HepG2 (cell line): Measurements from ENCODE around the gene OR6B3. TPM values are rescaled to one million over a fixed set of nuclear protein-coding genes. Genes with fewer than 3 reads are reported as not detected.

ENCODE experiments used
- ATAC-seq: fragments of 200-7000 bp; cut with Tn5 transposase; 3 replicates; pipeline ENCODE4 v1.9.1; 2020; ENCODE audit warnings: mild to moderate bottlenecking, moderate library complexity
- BruUV-seq: library from RNA; stranded (reverse); fragments of 400-500 nt; replicated peaks from 2 replicates; lab custom pipeline; 2021; lab: Mats Ljungman, UMichigan
- CTCF ChIA-PET: fragments of 300-600 bp; formaldehyde crosslinking; extraction: SDS; loops from one replicate; lab custom pipeline; 2021; ENCODE audit warnings: low total read pairs, inconsistent platforms, low intra/inter-chr PET ratio; lab: Yijun Ruan, JAX
- POLR2A ChIA-PET: fragments of 350-600 bp; sonication (Branson Sonifier 250); formaldehyde crosslinking; loops from one replicate; lab custom pipeline; 2020; ENCODE audit warnings: antibody characterized with exemption, inconsistent platforms; lab: Yijun Ruan, JAX
- DNase-seq: peaks from one replicate; pipeline ENCODE4 v3.0.0-alpha.2; 2015; ENCODE audit warnings: low spot score
- FAIRE-seq: peaks from 3 replicates; lab custom pipeline; 2011; peaks lifted over from hg19 to GRCh38; lab: Jason Lieb, UNC
- H2AFZ ChIP-seq: one replicate; pipeline ENCODE4 v1.6.1; 2011; ENCODE audit warnings: low read length, inconsistent platforms
- H3K27ac ChIP-seq: fragments of 300-600 bp; 3 replicates; pipeline ENCODE4 v1.8.0; 2011; ENCODE audit warnings: mixed run types, mild to moderate bottlenecking, mixed read lengths, low read length, inconsistent platforms; ENCODE audit not compliant: insufficient read depth; ENCODE audit errors: extremely low read length
- H3K27me3 ChIP-seq, 2 experiments: fragments of 200-600 bp in 1 of 2; 2 replicates in 1 of 2; 3 replicates in 1 of 2; pipeline versions ENCODE4 v1.6.0 to v1.8.0; 2011; ENCODE audit warnings: low read length in 2 of 2, mild to moderate bottlenecking in 2 of 2, moderate library complexity in 2 of 2, inconsistent platforms in 1 of 2; ENCODE audit not compliant: insufficient read depth in 2 of 2, control insufficient read depth in 1 of 2
- H3K36me3 ChIP-seq, 2 experiments: fragments of 200-600 bp in 1 of 2; replicated peaks in 1 of 2; 2 replicates in 1 of 2; 3 replicates in 1 of 2; pipeline versions ENCODE4 v1.5.1 to v1.8.0; 2011; ENCODE audit warnings: low read length in 2 of 2, inconsistent platforms in 1 of 2; ENCODE audit not compliant: insufficient read depth in 2 of 2, control insufficient read depth in 1 of 2
- H3K4me1 ChIP-seq: 2 replicates; pipeline ENCODE4 v1.5.1; 2012; ENCODE audit warnings: low read length, inconsistent platforms; ENCODE audit not compliant: insufficient read depth
- H3K4me2 ChIP-seq: 2 replicates; pipeline ENCODE4 v1.6.0; 2011; ENCODE audit warnings: low read depth, low read length, inconsistent platforms
- H3K4me3 ChIP-seq, 3 experiments: fragments of 200-600 bp in 1 of 3; sonication (generic), shearing (Covaris generic) in 1 of 3; replicated peaks in 1 of 3; 2 replicates each; pipeline ENCODE4 v1.5.1; 2011 to 2016; ENCODE audit warnings: low read length in 3 of 3, inconsistent platforms in 2 of 3, low read depth in 2 of 3, mild to moderate bottlenecking in 2 of 3, control low read depth in 1 of 3, mixed read lengths in 1 of 3; ENCODE audit not compliant: insufficient read depth in 1 of 3
- H3K79me2 ChIP-seq: one replicate; pipeline ENCODE4 v1.6.1; 2011; ENCODE audit warnings: low read length, inconsistent platforms; ENCODE audit not compliant: insufficient read depth
- H3K9ac ChIP-seq: 2 replicates; pipeline ENCODE4 v1.6.0; 2011; ENCODE audit warnings: mild to moderate bottlenecking, low read depth, low read length, inconsistent platforms; ENCODE audit not compliant: insufficient read depth
- H3K9me3 ChIP-seq: 2 replicates; pipeline ENCODE4 v1.5.1; 2012; ENCODE audit warnings: mild to moderate bottlenecking, low read length
- H4K20me1 ChIP-seq: 2 replicates; pipeline ENCODE4 v1.6.0; 2011; ENCODE audit warnings: inconsistent platforms, mild to moderate bottlenecking, low read length, moderate library complexity; ENCODE audit not compliant: insufficient read depth
- ATF7 ChIP-seq, 2 experiments: fragments of 450-650 bp in 1 of 2; sonication (generic) in 1 of 2; formaldehyde crosslinking in 1 of 2; IDR thresholded peaks; 2 replicates each; pipeline versions ENCODE4 v1.4.0 to v1.6.1; 2016 to 2020; ENCODE audit warnings: antibody characterized with exemption in 1 of 2, mild to moderate bottlenecking in 1 of 2, missing genetic modification reagents in 1 of 2
- FOXO4 ChIP-seq: sonication (generic); formaldehyde crosslinking; conservative IDR thresholded peaks from 2 replicates; pipeline ENCODE4 v1.8.1; 2023; ENCODE audit warnings: missing genetic modification reagents
- MIXL1 ChIP-seq: IDR thresholded peaks from 2 replicates; pipeline ENCODE4 v1.6.1; 2016
- MLXIP ChIP-seq: sonication (generic); formaldehyde crosslinking; IDR thresholded peaks from 2 replicates; pipeline ENCODE4 v1.9.0; 2021; ENCODE audit warnings: missing genetic modification reagents, borderline replicate concordance
- NBN ChIP-seq: fragments of 450-650 bp; conservative IDR thresholded peaks from 2 replicates; pipeline ENCODE4 v1.6.1; 2017
- ZFP36L2 ChIP-seq: sonication (generic); formaldehyde crosslinking; IDR thresholded peaks from 2 replicates; pipeline ENCODE4 v1.4.0; 2020; ENCODE audit warnings: missing genetic modification reagents
- ZNF230 ChIP-seq: sonication (generic); formaldehyde crosslinking; IDR thresholded peaks from 2 replicates; pipeline ENCODE4 v1.4.0; 2020; ENCODE audit warnings: mild to moderate bottlenecking, missing genetic modification reagents
- ZNF564 ChIP-seq: sonication (generic); formaldehyde crosslinking; IDR thresholded peaks from 2 replicates; pipeline ENCODE4 v1.8.1; 2023; ENCODE audit warnings: mild to moderate bottlenecking, missing genetic modification reagents
- WGBS: methylation state at CpG from one replicate; pipeline ENCODE4 v1.1.6; 2017; ENCODE audit warnings: low lambda C conversion rate; 5-methylcytosine and 5-hydroxymethylcytosine counted together
- in situ Hi-C: cut with HindIII; loops from 2 replicates; pipeline ENCODE4 v1.10.0; 2017; ENCODE audit warnings: low pct_unique_long_range_greater_than_20kb; ENCODE audit not compliant: extremely low pct_ligation_motif_present
- intact Hi-C: fragments of 100-400 bp; cut with micrococcal nuclease; formaldehyde crosslinking; loops from one replicate; pipeline ENCODE4 v1.10.0; 2022; ENCODE audit not compliant: unreplicated experiment
- polyA plus RNA-seq, 8 experiments: library from polyadenylated mRNA; depleted of rRNA in 3 of 8; stranded (reverse) in 7 of 8; unstranded in 1 of 8; fragments of >200 nt; fragmentation: Illumina TruSeq in 4 of 8; extraction: Trizol in 4 of 8; gene quantifications; 2 replicates each; pipeline versions ENCODE4 v1.2.1 to v1.2.3, GENCODE V29; 2011 to 2016; ENCODE audit warnings: low read depth in 4 of 8, missing spikeins in 1 of 8, mixed read lengths in 1 of 8; ENCODE audit not compliant: insufficient read depth in 1 of 8
- total RNA-seq, 5 experiments: library from RNA; depleted of rRNA; stranded (reverse); fragments of >200 nt; fragmentation: Illumina TruSeq; extraction: Trizol; gene quantifications; 2 replicates each; pipeline ENCODE4 v1.2.3, GENCODE V29; 2016; ENCODE audit warnings: low read depth in 1 of 5
- TF ChIP-seq, protein P1 (sequence below), 2 experiments: sonication (generic) in 1 of 2; formaldehyde crosslinking in 1 of 2; IDR thresholded peaks; 2 replicates each; pipeline versions ENCODE4 v1.4.0 to v1.6.1; 2016 to 2020; ENCODE audit warnings: borderline replicate concordance in 1 of 2, low read depth in 1 of 2, mild to moderate bottlenecking in 1 of 2, missing genetic modification reagents in 1 of 2
- TF ChIP-seq, protein P2 (sequence below): sonication (generic); formaldehyde crosslinking; IDR thresholded peaks from 2 replicates; pipeline ENCODE4 v1.5.0; 2020; ENCODE audit warnings: mild to moderate bottlenecking, missing genetic modification reagents, moderate library complexity

OR6B3 gene
- total and polyA plus RNA-seq, 2 of the 13 experiments (the other 11 are each of a cell fraction or from before 2014, with no cell fraction given): not detected

DNA sequence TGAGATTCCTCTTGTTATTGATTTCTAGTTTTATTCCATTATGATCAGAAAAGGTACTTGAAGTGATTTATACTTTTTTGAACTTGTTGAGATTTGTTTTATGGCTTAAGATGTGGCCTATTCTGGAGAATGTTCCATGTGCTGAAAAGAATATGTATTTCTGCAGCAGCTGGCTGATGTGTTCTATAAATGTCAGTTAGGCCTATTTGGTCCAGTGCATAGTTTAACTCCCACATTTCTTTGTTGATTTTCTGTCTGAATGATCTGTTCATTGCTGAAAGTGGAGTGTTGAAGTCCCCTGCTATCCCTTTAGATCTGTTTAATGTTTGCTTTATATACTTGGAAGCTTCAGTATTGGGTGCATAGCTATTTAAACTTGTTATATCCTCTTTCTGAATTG lies 16.0 kb downstream of the OR6B3 start (continued):
- TF ChIP-seq ATF7 (IDR thresholded peaks at IDR 0.05) (no peak), ATF7 (CRISPR knock-in tag; IDR thresholded peaks at IDR 0.05) (no peak), MIXL1 (CRISPR knock-in tag) (no peak)
- TF ChIP-seq, all 625 proteins: peak for 0

GRCh38 chr2:240033330-240033678 lies 20.0 kb downstream of the OR6B3 start:
- peaks cover 7 to 42% of the 10 kb centered on the region in 2 experiments; a peak in 4 of 5 replicates for H3K27me3 ChIP-seq
- 5% methylated on average over 5 of the region's 5 CpGs for WGBS
- ATAC-seq (no peak), DNase-seq (no peak), FAIRE-seq (no peak)
- ChIA-PET CTCF (no interaction called here), POLR2A (no interaction called here)
- no peak overlapping the region for H3K4me3 ChIP-seq
- no peaks in the 10 kb centered on the region for H3K9me3 ChIP-seq
- H3K36me3 ChIP-seq: no peaks in the 10 kb centered on the region
- H3K4me2 ChIP-seq: no peak overlapping the region
- no peak overlapping the region for H2AFZ ChIP-seq
- no peaks in the 10 kb centered on the region for H3K4me1 ChIP-seq
- H3K27ac ChIP-seq: no peak overlapping the region
- H3K79me2 ChIP-seq: no peaks in the 10 kb centered on the region
- intact Hi-C loops (no loop called here), in situ Hi-C loops (no loop called here)
- BruUV-seq: no TSS peak
- H4K20me1 ChIP-seq: no peaks in the 10 kb centered on the region
- no peak overlapping the region for H3K9ac ChIP-seq
- no peak for TF ChIP-seq NBN
- TF ChIP-seq ZNF230 (CRISPR knock-in tag): no peak
- TF ChIP-seq FOXO4: no peak
- no peak for TF ChIP-seq MLXIP (CRISPR knock-in tag)
- TF ChIP-seq ZFP36L2 (CRISPR knock-in tag): no peak
- TF ChIP-seq, protein P1, sequence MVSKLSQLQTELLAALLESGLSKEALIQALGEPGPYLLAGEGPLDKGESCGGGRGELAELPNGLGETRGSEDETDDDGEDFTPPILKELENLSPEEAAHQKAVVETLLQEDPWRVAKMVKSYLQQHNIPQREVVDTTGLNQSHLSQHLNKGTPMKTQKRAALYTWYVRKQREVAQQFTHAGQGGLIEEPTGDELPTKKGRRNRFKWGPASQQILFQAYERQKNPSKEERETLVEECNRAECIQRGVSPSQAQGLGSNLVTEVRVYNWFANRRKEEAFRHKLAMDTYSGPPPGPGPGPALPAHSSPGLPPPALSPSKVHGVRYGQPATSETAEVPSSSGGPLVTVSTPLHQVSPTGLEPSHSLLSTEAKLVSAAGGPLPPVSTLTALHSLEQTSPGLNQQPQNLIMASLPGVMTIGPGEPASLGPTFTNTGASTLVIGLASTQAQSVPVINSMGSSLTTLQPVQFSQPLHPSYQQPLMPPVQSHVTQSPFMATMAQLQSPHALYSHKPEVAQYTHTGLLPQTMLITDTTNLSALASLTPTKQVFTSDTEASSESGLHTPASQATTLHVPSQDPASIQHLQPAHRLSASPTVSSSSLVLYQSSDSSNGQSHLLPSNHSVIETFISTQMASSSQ (IDR thresholded peaks at IDR 0.05; ENCODE audit: low read depth): no peak
- TF ChIP-seq, protein P1 (CRISPR knock-in tag; IDR thresholded peaks at IDR 0.05; ENCODE audit: borderline replicate concordance): no peak
- TF ChIP-seq, protein P2, sequence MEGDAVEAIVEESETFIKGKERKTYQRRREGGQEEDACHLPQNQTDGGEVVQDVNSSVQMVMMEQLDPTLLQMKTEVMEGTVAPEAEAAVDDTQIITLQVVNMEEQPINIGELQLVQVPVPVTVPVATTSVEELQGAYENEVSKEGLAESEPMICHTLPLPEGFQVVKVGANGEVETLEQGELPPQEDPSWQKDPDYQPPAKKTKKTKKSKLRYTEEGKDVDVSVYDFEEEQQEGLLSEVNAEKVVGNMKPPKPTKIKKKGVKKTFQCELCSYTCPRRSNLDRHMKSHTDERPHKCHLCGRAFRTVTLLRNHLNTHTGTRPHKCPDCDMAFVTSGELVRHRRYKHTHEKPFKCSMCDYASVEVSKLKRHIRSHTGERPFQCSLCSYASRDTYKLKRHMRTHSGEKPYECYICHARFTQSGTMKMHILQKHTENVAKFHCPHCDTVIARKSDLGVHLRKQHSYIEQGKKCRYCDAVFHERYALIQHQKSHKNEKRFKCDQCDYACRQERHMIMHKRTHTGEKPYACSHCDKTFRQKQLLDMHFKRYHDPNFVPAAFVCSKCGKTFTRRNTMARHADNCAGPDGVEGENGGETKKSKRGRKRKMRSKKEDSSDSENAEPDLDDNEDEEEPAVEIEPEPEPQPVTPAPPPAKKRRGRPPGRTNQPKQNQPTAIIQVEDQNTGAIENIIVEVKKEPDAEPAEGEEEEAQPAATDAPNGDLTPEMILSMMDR: no peak
- TF ChIP-seq ZNF564: no peak
